DLD1 (cell line): ENCODE results near the gene NAGPA.

ENCODE experiments used
- in situ Hi-C: cut with HindIII; loops from 2 replicates; pipeline ENCODE4 v1.10.0; 2017; ENCODE audit warnings: low sequenced_read_pairs

NAGPA gene

GRCh38 chr16:4980691-4981090, 53.0 kb downstream of the NAGPA start:
- in situ Hi-C loops, result no loop called here

DNA sequence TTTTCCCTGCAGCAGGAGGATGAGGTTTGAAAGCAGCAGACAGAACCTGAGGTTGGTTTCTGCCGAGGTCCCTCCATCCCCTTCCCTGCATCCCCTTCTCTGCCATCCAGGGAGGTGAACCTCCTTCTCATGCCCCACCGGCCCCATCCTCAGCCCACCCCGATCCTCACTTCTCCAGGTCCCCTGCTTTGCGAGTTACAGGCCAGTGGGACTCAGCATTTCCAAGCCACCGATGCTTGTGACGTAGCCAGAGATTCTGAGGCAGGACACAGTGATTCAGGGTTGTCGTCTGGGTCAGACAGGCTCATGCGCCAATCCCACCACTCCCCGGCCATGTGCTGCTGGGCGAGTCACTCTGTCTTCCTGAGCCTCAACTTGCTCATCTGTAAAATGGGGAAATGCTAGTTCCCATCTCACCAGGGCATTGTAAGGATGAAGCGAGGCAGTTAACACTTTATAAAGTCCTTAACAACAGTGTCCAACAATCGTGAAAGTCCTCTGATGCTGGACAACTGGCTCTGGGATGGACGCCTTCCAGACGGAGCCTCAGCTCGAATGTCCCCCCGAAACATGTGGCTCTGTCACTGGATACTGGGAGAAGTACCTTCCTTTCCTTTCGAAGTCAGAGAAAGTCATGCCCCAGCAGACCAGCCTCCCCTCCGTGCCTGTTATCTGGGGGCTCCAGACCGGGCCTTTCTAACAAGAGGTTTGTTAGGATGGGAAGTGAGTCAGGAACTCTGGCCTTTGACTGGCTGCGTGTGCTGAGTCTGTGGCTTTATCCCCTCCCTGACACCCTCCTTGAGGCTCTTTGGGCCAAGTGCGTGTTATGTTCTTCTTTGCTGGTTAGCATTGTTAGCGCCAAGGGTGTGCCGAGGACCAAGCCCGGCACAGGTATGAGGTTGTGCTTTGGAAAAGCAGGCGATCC, 53.7 kb downstream of the NAGPA start:
- in situ Hi-C loops, result no loop called here

GRCh38 chr16:4979164-4979563, 54.6 kb downstream of the NAGPA start:
- in situ Hi-C loops, result no loop called here

DNA sequence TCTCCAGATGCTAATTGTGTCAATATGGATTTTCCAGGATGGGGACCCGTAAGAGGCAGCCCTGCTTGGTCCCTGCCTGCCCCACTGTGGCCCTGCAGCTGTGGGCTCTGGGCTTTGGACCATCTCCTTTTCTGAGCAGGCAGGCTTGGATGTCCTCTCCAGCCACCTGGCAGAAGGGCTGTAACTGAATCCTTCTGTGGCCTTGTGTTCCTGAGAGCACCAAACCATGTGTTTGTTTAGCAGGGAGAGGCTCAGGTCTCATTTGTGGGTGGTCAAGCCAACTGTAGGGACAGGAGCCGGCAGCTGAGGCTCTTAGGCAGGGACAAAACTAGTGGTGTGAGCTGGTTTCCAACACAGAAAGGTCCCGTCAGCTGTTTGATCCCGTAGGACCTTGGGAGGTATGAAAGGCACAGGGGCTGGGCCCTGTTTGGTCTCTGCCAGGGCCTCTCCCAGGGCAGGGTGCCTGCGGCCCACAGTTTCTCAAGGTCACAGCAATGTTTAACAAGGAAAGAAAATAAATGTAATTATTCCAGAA, 57.1 kb downstream of the NAGPA start:
- in situ Hi-C loops, result no loop called here

- in situ Hi-C loops, result no loop called here
Measured at GRCh38 chr16:4976079-4976478, 57.7 kb downstream of the NAGPA start.
